AG09309 (cell line): ENCODE results near the gene ACTA2.

Experiments used
- DNase-seq: peaks from one replicate; pipeline ENCODE4 v3.0.0-alpha.2; 2010; ENCODE audit warnings: low read depth
- H3K4me3 ChIP-seq: 2 replicates; pipeline ENCODE4 v1.5.1; 2011; ENCODE audit warnings: mild to moderate bottlenecking, low read depth, low read length, moderate library complexity; ENCODE audit not compliant: control insufficient read depth
- TF ChIP-seq, protein P1 (sequence below): IDR thresholded peaks from 2 replicates; pipeline ENCODE4 v1.5.1; 2011; ENCODE audit warnings: mild to moderate bottlenecking, low read depth, low read length, inconsistent platforms; ENCODE audit not compliant: insufficient read depth, control insufficient read depth; ENCODE audit errors: missing control alignments

Gene ACTA2

GRCh38 chr10:88952647-88953111 lies at the start of gene ACTA2:
Gene ACTA2 (minus strand): TSS chr10:88952773. CDS start chr10:88948930, 3,843 bp downstream.
- H3K4me3 ChIP-seq = no peak within 1 kb of the TSS; the same call in none of the 2 replicates
- no peak for DNase-seq
- TF ChIP-seq, protein P1, sequence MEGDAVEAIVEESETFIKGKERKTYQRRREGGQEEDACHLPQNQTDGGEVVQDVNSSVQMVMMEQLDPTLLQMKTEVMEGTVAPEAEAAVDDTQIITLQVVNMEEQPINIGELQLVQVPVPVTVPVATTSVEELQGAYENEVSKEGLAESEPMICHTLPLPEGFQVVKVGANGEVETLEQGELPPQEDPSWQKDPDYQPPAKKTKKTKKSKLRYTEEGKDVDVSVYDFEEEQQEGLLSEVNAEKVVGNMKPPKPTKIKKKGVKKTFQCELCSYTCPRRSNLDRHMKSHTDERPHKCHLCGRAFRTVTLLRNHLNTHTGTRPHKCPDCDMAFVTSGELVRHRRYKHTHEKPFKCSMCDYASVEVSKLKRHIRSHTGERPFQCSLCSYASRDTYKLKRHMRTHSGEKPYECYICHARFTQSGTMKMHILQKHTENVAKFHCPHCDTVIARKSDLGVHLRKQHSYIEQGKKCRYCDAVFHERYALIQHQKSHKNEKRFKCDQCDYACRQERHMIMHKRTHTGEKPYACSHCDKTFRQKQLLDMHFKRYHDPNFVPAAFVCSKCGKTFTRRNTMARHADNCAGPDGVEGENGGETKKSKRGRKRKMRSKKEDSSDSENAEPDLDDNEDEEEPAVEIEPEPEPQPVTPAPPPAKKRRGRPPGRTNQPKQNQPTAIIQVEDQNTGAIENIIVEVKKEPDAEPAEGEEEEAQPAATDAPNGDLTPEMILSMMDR = no peak

GRCh38 chr10:89001729-89002072 lies 49.1 kb upstream of the ACTA2 start:
- DNase-seq = no peak
- TF ChIP-seq, protein P1 = no peak
- no peak overlapping the region for H3K4me3 ChIP-seq

- H3K4me3 ChIP-seq = no peak overlapping the region
- DNase-seq = no peak
- TF ChIP-seq, protein P1 = no peak
Observed at GRCh38 chr10:89001024-89001728, 48.6 kb upstream of the ACTA2 start.

- no peak overlapping the region for H3K4me3 ChIP-seq
Observed at GRCh38 chr10:88999625-89000024, 47.1 kb upstream of the ACTA2 start.

GRCh38 chr10:88996927-88997326 lies 44.4 kb upstream of the ACTA2 start:
- no peak overlapping the region for H3K4me3 ChIP-seq
- TF ChIP-seq, protein P1 = no peak
- no peak for DNase-seq

More at GRCh38 chr10:88999625-89000024, 47.1 kb upstream of the ACTA2 start:
- DNase-seq = no peak
- TF ChIP-seq, protein P1 = no peak

- DNase-seq = no peak
- no peak overlapping the region for H3K4me3 ChIP-seq
- TF ChIP-seq, protein P1 = no peak
Observed at GRCh38 chr10:88995156-88995876, 42.7 kb upstream of the ACTA2 start.
